Liver (tissue), 9 donors: ENCODE measurements around the gene KDM6A. TPM values are rescaled to one million over a fixed set of nuclear protein-coding genes. Genes with fewer than 3 reads are reported as not detected.

Experiments used
- DNase-seq: peaks from one replicate; pipeline ENCODE4 v3.0.0-alpha.2; 2017; ENCODE audit warnings: low spot score
- H3K27ac ChIP-seq, 2 donors: one replicate each; pipeline ENCODE4 v1.7.0; 2013; ENCODE audit warnings: inconsistent platforms in 2 of 2, low read length in 2 of 2, control low read depth in 1 of 2, low read depth in 1 of 2, mild to moderate bottlenecking in 1 of 2
- H3K27me3 ChIP-seq, 4 donors: one replicate each; pipeline versions ENCODE4 v1.6.1 to v1.7.0; 2013; ENCODE audit warnings: low read length in 3 of 4, inconsistent platforms in 1 of 4, mild to moderate bottlenecking in 1 of 4, moderate library complexity in 1 of 4; ENCODE audit not compliant: control insufficient read depth in 4 of 4, insufficient read depth in 4 of 4
- H3K36me3 ChIP-seq, 4 donors: one replicate each; pipeline versions ENCODE4 v1.6.1 to v1.7.0; 2013; ENCODE audit warnings: low read length in 3 of 4, mild to moderate bottlenecking in 3 of 4, low read depth in 1 of 4, moderate library complexity in 1 of 4; ENCODE audit not compliant: control insufficient read depth in 4 of 4, insufficient read depth in 3 of 4
- H3K4me1 ChIP-seq, 4 donors: one replicate each; pipeline versions ENCODE4 v1.6.1 to v1.7.0; 2013; ENCODE audit warnings: low read length in 3 of 4, mild to moderate bottlenecking in 3 of 4, moderate library complexity in 1 of 4; ENCODE audit not compliant: control insufficient read depth in 4 of 4, insufficient read depth in 4 of 4
- H3K4me3 ChIP-seq, 3 donors: one replicate each; pipeline versions ENCODE4 v1.6.1 to v1.7.0; 2013; ENCODE audit warnings: low read length in 3 of 3, control low read depth in 1 of 3, low read depth in 1 of 3, mild to moderate bottlenecking in 1 of 3
- H3K9ac ChIP-seq, 2 donors: one replicate each; pipeline ENCODE4 v1.7.0; 2013; ENCODE audit warnings: low read length in 2 of 2, mild to moderate bottlenecking in 2 of 2, moderate library complexity in 2 of 2, control low read depth in 1 of 2, low read depth in 1 of 2
- H3K9me3 ChIP-seq, 4 donors: one replicate each; pipeline versions ENCODE4 v1.6.1 to v1.7.0; 2013; ENCODE audit warnings: low read length in 3 of 4; ENCODE audit not compliant: control insufficient read depth in 4 of 4
- ATF3 ChIP-seq: IDR thresholded peaks from 2 replicates; pipeline ENCODE4 v1.6.1; 2016; ENCODE audit warnings: antibody characterized with exemption
- CTCF ChIP-seq: fragments of 150-350 bp; IDR thresholded peaks from 2 replicates; pipeline ENCODE4 v1.5.1; 2017; ENCODE audit warnings: improper control_type of control experiment, low read depth, low read length; ENCODE audit not compliant: missing input control
- EGR1 ChIP-seq, 2 donors: IDR thresholded peaks; 2 replicates each; pipeline ENCODE4 v1.6.1; 2016 to 2018; ENCODE audit warnings: antibody characterized with exemption in 2 of 2, low read depth in 2 of 2
- FOXA1 ChIP-seq: IDR thresholded peaks from 2 replicates; pipeline ENCODE4 v1.6.1; 2016; ENCODE audit warnings: antibody characterized with exemption
- FOXA2 ChIP-seq: IDR thresholded peaks from 2 replicates; pipeline ENCODE4 v1.6.1; 2016; ENCODE audit warnings: antibody characterized with exemption
- GABPA ChIP-seq, 2 donors: IDR thresholded peaks in 1 of 2; conservative IDR thresholded peaks in 1 of 2; 2 replicates each; pipeline ENCODE4 v1.6.1; 2016; ENCODE audit warnings: antibody characterized with exemption in 2 of 2, mild to moderate bottlenecking in 1 of 2, moderate library complexity in 1 of 2
- HNF4A ChIP-seq, 2 donors: conservative IDR thresholded peaks; 2 replicates each; pipeline ENCODE4 v1.6.1; 2016; ENCODE audit warnings: antibody characterized with exemption in 2 of 2, mild to moderate bottlenecking in 2 of 2
- HNF4G ChIP-seq: IDR thresholded peaks from 2 replicates; pipeline ENCODE4 v1.6.1; 2016; ENCODE audit warnings: antibody characterized with exemption
- JUND ChIP-seq, 2 donors: IDR thresholded peaks; 2 replicates each; pipeline ENCODE4 v1.6.1; 2016; ENCODE audit warnings: antibody characterized with exemption in 2 of 2
- MAX ChIP-seq: IDR thresholded peaks from 2 replicates; pipeline ENCODE4 v1.6.1; 2016; ENCODE audit warnings: antibody characterized with exemption
- NR2F2 ChIP-seq: IDR thresholded peaks from 2 replicates; pipeline ENCODE4 v1.6.1; 2016; ENCODE audit warnings: antibody characterized with exemption
- RAD21 ChIP-seq, 2 donors: IDR thresholded peaks; 2 replicates each; pipeline ENCODE4 v1.6.1; 2016; ENCODE audit warnings: antibody characterized with exemption in 2 of 2, mild to moderate bottlenecking in 2 of 2
- REST ChIP-seq: IDR thresholded peaks from 2 replicates; pipeline ENCODE4 v1.6.1; 2016; ENCODE audit warnings: antibody characterized with exemption, mild to moderate bottlenecking
- RXRA ChIP-seq, 2 donors: IDR thresholded peaks; 2 replicates each; pipeline ENCODE4 v1.6.1; 2017 to 2018; ENCODE audit warnings: antibody characterized with exemption in 2 of 2, mild to moderate bottlenecking in 1 of 2
- SP1 ChIP-seq: IDR thresholded peaks from 2 replicates; pipeline ENCODE4 v1.6.1; 2018; ENCODE audit warnings: antibody characterized with exemption, mild to moderate bottlenecking
- TAF1 ChIP-seq: conservative IDR thresholded peaks from 2 replicates; pipeline ENCODE4 v1.6.1; 2016; ENCODE audit warnings: antibody characterized with exemption, mild to moderate bottlenecking
- YY1 ChIP-seq: IDR thresholded peaks from 2 replicates; pipeline ENCODE4 v1.6.1; 2016; ENCODE audit warnings: antibody characterized with exemption, mild to moderate bottlenecking
- ZBTB33 ChIP-seq: IDR thresholded peaks from 2 replicates; pipeline ENCODE4 v1.6.1; 2016; ENCODE audit warnings: antibody characterized with exemption
- polyA plus RNA-seq, 2 donors: library from polyadenylated mRNA; stranded (reverse) in 1 of 2; unstranded in 1 of 2; fragments of 200-250 nt in 1 of 2; fragments of >200 nt in 1 of 2; fragmentation: Nextera tagmentation in 1 of 2; extraction: Ambion mirVana in 1 of 2; gene quantifications; one replicate each; pipeline versions ENCODE4 v1.2.1 to v1.2.3, GENCODE V29; 2013 to 2015
- total RNA-seq, 2 donors: library from RNA; depleted of rRNA; stranded (reverse); fragments of >200 nt; gene quantifications; one replicate each; pipeline ENCODE4 v1.2.3, GENCODE V29; 2014
- donor health status: healthy.
- donor health status: healthy.
- donor health status: healthy.
- donor health status: healthy.
- donor health status: healthy.

The KDM6A gene
- total and polyA plus RNA-seq, 4 donors, result 5.3 to 30.2 (median 18.2) TPM

- no peak overlapping the region for H3K27ac ChIP-seq
- no peak for DNase-seq
- H3K27me3 ChIP-seq, result no peaks in the 10 kb centered on the region
- H3K4me1 ChIP-seq, result peaks cover 0 to 15% (median 13%) of the 10 kb centered on the region in 4 donors
- H3K9me3 ChIP-seq, result no peaks in the 10 kb centered on the region
- no peak overlapping the region for H3K4me3 ChIP-seq
- TF ChIP-seq TAF1 (no peak), NR2F2 (no peak), GABPA (IDR thresholded peaks at IDR 0.05 in 1 of 2, conservative IDR thresholded peaks at IDR 0.05 in 1 of 2) (no peak), JUND (IDR thresholded peaks at IDR 0.05) (no peak), HNF4G (no peak), REST (no peak), ATF3 (no peak), MAX (no peak), FOXA2 (no peak), YY1 (no peak), RAD21 (IDR thresholded peaks at IDR 0.05) (no peak), CTCF (no peak), HNF4A (conservative IDR thresholded peaks at IDR 0.05) (no peak), RXRA (IDR thresholded peaks at IDR 0.05) (no peak), SP1 (no peak), FOXA1 (no peak), EGR1 (IDR thresholded peaks at IDR 0.05; ENCODE audit: low read depth in 2 of 2) (no peak), ZBTB33 (no peak)
- no peak overlapping the region for H3K9ac ChIP-seq
- H3K36me3 ChIP-seq, result no peaks in the 10 kb centered on the region
These were observed 9.6 kb downstream of the KDM6A start for GRCh38 chrX:44882635-44883034.
